K562 (cell line): ENCODE results near the gene GLYATL3. TPM values are rescaled to one million over a fixed set of nuclear protein-coding genes. Genes with fewer than 3 reads are reported as not detected.
A peak's percentile ranks its signal among the peaks of the same experiment; 100 is the strongest.

ENCODE experiments used
- ATF1 ChIP-seq, 2 experiments: fragments of 450-650 bp in 1 of 2; IDR thresholded peaks; 2 replicates each; pipeline ENCODE4 v1.6.1; 2016; ENCODE audit warnings: missing compliant biosample characterization in 1 of 2, missing genetic modification characterization in 1 of 2
- CEBPB ChIP-seq: fragments of 450-650 bp; IDR thresholded peaks from 2 replicates; pipeline ENCODE4 v1.6.1; 2016; ENCODE audit warnings: missing genetic modification characterization, missing compliant biosample characterization
- CEBPG ChIP-seq, 3 experiments: fragments of 200-800 bp in 1 of 3; sonication (Bioruptor generic) in 1 of 3; sonication (generic) in 1 of 3; formaldehyde crosslinking in 1 of 3; IDR thresholded peaks in 2 of 3; conservative IDR thresholded peaks in 1 of 3; 2 replicates each; pipeline versions ENCODE4 v1.6.1 to v1.8.0; 2016 to 2022; ENCODE audit warnings: missing compliant biosample characterization in 2 of 3, missing genetic modification characterization in 2 of 3, mild to moderate bottlenecking in 1 of 3, missing genetic modification reagents in 1 of 3
- CHD1 ChIP-seq: fragments of 200-600 bp; sonication (generic); IDR thresholded peaks from one replicate; pipeline ENCODE4 v1.6.1; 2012; ENCODE audit warnings: mild to moderate bottlenecking, moderate library complexity, low read length, inconsistent platforms
- EWSR1 ChIP-seq: fragments of 450-650 bp; IDR thresholded peaks from 2 replicates; pipeline ENCODE4 v1.6.1; 2018; ENCODE audit warnings: borderline replicate concordance, mild to moderate bottlenecking, low read depth, moderate library complexity; ENCODE audit not compliant: partially characterized antibody
- FOXA3 ChIP-seq, 2 experiments: fragments of 450-650 bp in 1 of 2; sonication (generic) in 1 of 2; formaldehyde crosslinking; IDR thresholded peaks in 1 of 2; conservative IDR thresholded peaks in 1 of 2; 2 replicates each; pipeline versions ENCODE4 v1.4.0 to v1.8.0; 2020 to 2022; ENCODE audit warnings: mild to moderate bottlenecking in 2 of 2, missing genetic modification reagents in 1 of 2
- FOXJ2 ChIP-seq: fragments of 200-800 bp; sonication (Bioruptor generic); IDR thresholded peaks from 2 replicates; pipeline ENCODE4 v1.6.1; 2016; ENCODE audit warnings: missing genetic modification characterization, missing compliant biosample characterization
- FOXK2 ChIP-seq, 2 experiments: fragments of 450-650 bp; IDR thresholded peaks in 1 of 2; conservative IDR thresholded peaks in 1 of 2; 2 replicates each; pipeline ENCODE4 v1.6.1; 2016; ENCODE audit warnings: low read depth in 2 of 2, mild to moderate bottlenecking in 1 of 2
- FUS ChIP-seq: fragments of 200-400 bp; formaldehyde crosslinking; optimal IDR thresholded peaks from 2 replicates; pipeline ENCODE3; 2017; ENCODE audit warnings: low read depth, low read length
- GABPA ChIP-seq: fragments of 200-800 bp; sonication (Bioruptor generic); conservative IDR thresholded peaks from 2 replicates; pipeline ENCODE4 v1.6.1; 2016; ENCODE audit warnings: low read depth, missing genetic modification characterization, missing compliant biosample characterization
- GABPB2 ChIP-seq: fragments of 250-450 bp; sonication (Bioruptor Pico); conservative IDR thresholded peaks from 2 replicates; pipeline ENCODE4 v1.5.1; 2021; ENCODE audit warnings: mild to moderate bottlenecking
- KDM5B ChIP-seq: fragments of 200-600 bp; sonication (generic); IDR thresholded peaks from 2 replicates; pipeline ENCODE4 v1.6.1; 2012; ENCODE audit warnings: low read depth, mild to moderate bottlenecking, moderate library complexity, low read length, control low read depth, inconsistent platforms; ENCODE audit not compliant: insufficient replicate concordance
- MTA2 ChIP-seq: fragments of 450-650 bp; IDR thresholded peaks from 2 replicates; pipeline ENCODE4 v1.6.1; 2016; ENCODE audit warnings: low read depth
- NONO ChIP-seq, 2 experiments: fragments of 200-400 bp in 1 of 2; fragments of 450-650 bp in 1 of 2; formaldehyde crosslinking in 1 of 2; IDR thresholded peaks; 2 replicates each; pipeline ENCODE4 v1.6.1; 2017; ENCODE audit warnings: low read depth in 2 of 2, mild to moderate bottlenecking in 2 of 2, moderate library complexity in 2 of 2, low read length in 1 of 2
- NRF1 ChIP-seq, 2 experiments: fragments of 450-650 bp; IDR thresholded peaks in 1 of 2; conservative IDR thresholded peaks in 1 of 2; 2 replicates each; pipeline ENCODE4 v1.6.1; 2014; ENCODE audit warnings: mild to moderate bottlenecking in 2 of 2
- PHF21A ChIP-seq: fragments of 450-650 bp; IDR thresholded peaks from 2 replicates; pipeline ENCODE4 v1.6.1; 2017; ENCODE audit warnings: low read depth, borderline replicate concordance
- POLR2B ChIP-seq: fragments of 450-650 bp; IDR thresholded peaks from 2 replicates; pipeline ENCODE4 v1.6.1; 2018; ENCODE audit warnings: low read depth; ENCODE audit not compliant: partially characterized antibody
- RAD51 ChIP-seq: fragments of 450-650 bp; IDR thresholded peaks from 2 replicates; pipeline ENCODE4 v1.7.1; 2016; ENCODE audit warnings: low read depth, mild to moderate bottlenecking, borderline replicate concordance
- SMAD1 ChIP-seq: fragments of 150-350 bp; IDR thresholded peaks from 2 replicates; pipeline ENCODE4 v1.6.1; 2014; ENCODE audit warnings: low read length, low read depth; ENCODE audit not compliant: partially characterized antibody
- SNAPC5 ChIP-seq: fragments of 250-450 bp; sonication (Bioruptor Pico); IDR thresholded peaks from 2 replicates; pipeline ENCODE4 v1.8.0; 2021; ENCODE audit warnings: moderate library complexity, mild to moderate bottlenecking, inconsistent platforms
- SNRNP70 ChIP-seq: fragments of 200-400 bp; formaldehyde crosslinking; optimal IDR thresholded peaks from 2 replicates; pipeline ENCODE3; 2017; ENCODE audit warnings: low read depth, low read length
- TOE1 ChIP-seq, 2 experiments: fragments of 450-650 bp in 1 of 2; sonication (generic) in 1 of 2; formaldehyde crosslinking in 1 of 2; IDR thresholded peaks; 2 replicates each; pipeline versions ENCODE4 v1.7.1 to v1.8.0; 2016 to 2022; ENCODE audit warnings: borderline replicate concordance in 2 of 2, mild to moderate bottlenecking in 2 of 2, antibody characterized with exemption in 1 of 2, inconsistent platforms in 1 of 2, low read depth in 1 of 2, missing genetic modification reagents in 1 of 2, moderate library complexity in 1 of 2
- ZNF12 ChIP-seq: sonication (generic); formaldehyde crosslinking; IDR thresholded peaks from 2 replicates; pipeline ENCODE4 v1.4.0; 2020; ENCODE audit warnings: mild to moderate bottlenecking, missing genetic modification reagents
- ZNF121 ChIP-seq: sonication (generic); formaldehyde crosslinking; conservative IDR thresholded peaks from 2 replicates; pipeline ENCODE4 v1.8.0; 2022; ENCODE audit warnings: missing genetic modification reagents
- ZNF398 ChIP-seq: fragments of 250-450 bp; sonication (Bioruptor Pico); IDR thresholded peaks from 2 replicates; pipeline ENCODE4 v1.8.0; 2021; ENCODE audit warnings: moderate library complexity, mild to moderate bottlenecking, inconsistent platforms
- ZSCAN32 ChIP-seq: fragments of 450-650 bp; formaldehyde crosslinking; IDR thresholded peaks from 2 replicates; pipeline ENCODE4 v1.4.0; 2020; ENCODE audit warnings: mild to moderate bottlenecking, moderate library complexity
- polyA plus RNA-seq, 8 experiments: library from polyadenylated mRNA; depleted of rRNA in 4 of 8; stranded (reverse) in 5 of 8; unstranded in 3 of 8; fragments of >200 nt; fragmentation: Nextera tagmentation in 2 of 8; fragmentation: Illumina TruSeq in 1 of 8; extraction: Ambion mirVana in 2 of 8; extraction: Trizol in 1 of 8; gene quantifications; 2 replicates each; pipeline versions ENCODE4 v1.2.1 to v1.2.3, GENCODE V29; 2011 to 2014; ENCODE audit warnings: inconsistent platforms in 1 of 8, missing spikeins in 1 of 8
- total RNA-seq, 7 experiments: library from RNA; depleted of rRNA in 6 of 7; stranded (reverse); fragments of >200 nt in 6 of 7; fragmentation: Illumina TruSeq in 2 of 7; extraction: Trizol in 2 of 7; gene quantifications; 2 replicates each; pipeline versions ENCODE4 v1.2.1 to v1.2.3, GENCODE V29; 2011 to 2021; ENCODE audit warnings: low replicate concordance in 1 of 7

Gene GLYATL3
- total and polyA plus RNA-seq, 9 of the 15 experiments (the other 6 are each of a cell fraction or from before 2014, with no cell fraction given): not detected

- TF ChIP-seq NRF1 (conservative IDR thresholded peaks at IDR 0.05 in 1 of 2, IDR thresholded peaks at IDR 0.05 in 1 of 2) (0 out of 4 replicates have a peak, but pooled peaks of 1 of the 2 experiments have one; percentile 28), CEBPG (CRISPR knock-in tag; IDR thresholded peaks at IDR 0.05) (no peak), CEBPG (tag; conservative IDR thresholded peaks at IDR 0.05 in 1 of 2, IDR thresholded peaks at IDR 0.05 in 1 of 2) (peak; percentile 54 to 68), KDM5B (no peak), ZNF121 (CRISPR knock-in tag) (no peak), EWSR1 (no peak), PHF21A (no peak), GABPA (tag) (no peak), SMAD1 (no peak), CHD1 (no peak), POLR2B (no peak), SNAPC5 (no peak), FOXK2 (conservative IDR thresholded peaks at IDR 0.05 in 1 of 2, IDR thresholded peaks at IDR 0.05 in 1 of 2; ENCODE audit: low read depth in 2 of 2) (peak; percentile 61 to 80), SNRNP70 (no peak), RAD51 (peak; percentile 90), FOXA3 (CRISPR knock-in tag; conservative IDR thresholded peaks at IDR 0.05 in 1 of 2, IDR thresholded peaks at IDR 0.05 in 1 of 2) (peak in 1 of 2 experiments; percentile 75; a peak in 2 of 4 replicates), ATF1 (CRISPR knock-in tag; IDR thresholded peaks at IDR 0.05) (no peak), ATF1 (tag; IDR thresholded peaks at IDR 0.05) (no peak), FUS (no peak), MTA2 (no peak), ZNF398 (CRISPR knock-in tag) (no peak), NONO (IDR thresholded peaks at IDR 0.05; ENCODE audit: low read depth in 2 of 2, low read length in 1 of 2) (no peak), GABPB2 (no peak), FOXJ2 (tag) (0 out of 2 replicates have a peak, but pooled peaks have one; percentile 42), ZNF12 (CRISPR knock-in tag) (no peak), ZSCAN32 (CRISPR knock-in tag) (no peak), TOE1 (IDR thresholded peaks at IDR 0.05; ENCODE audit: borderline replicate concordance) (peak; percentile 91), TOE1 (CRISPR knock-in tag; IDR thresholded peaks at IDR 0.05; ENCODE audit: borderline replicate concordance, low read depth) (no peak), CEBPB (tag) (peak; percentile 22; the same call in 1 of the 2 replicates)
Observed at GRCh38 chr6:49543087-49543858, 43.5 kb downstream of the GLYATL3 start (continued).
